Vagina (tissue), 2 donors: ENCODE data around the gene GABBR2. TPM values are rescaled to one million over a fixed set of nuclear protein-coding genes. Genes with fewer than 3 reads are reported as not detected.

Experiments
- DNase-seq, 2 donors: peaks; one replicate each; pipeline ENCODE4 v3.0.0-alpha.2; 2017; ENCODE audit errors: extremely low spot score in 2 of 2
- H3K27ac ChIP-seq: fragments of 200-600 bp; sonication (generic); one replicate; pipeline ENCODE4 v1.5.1; 2019
- H3K27me3 ChIP-seq: fragments of 200-600 bp; sonication (generic); one replicate; pipeline ENCODE4 v1.5.1; 2019
- H3K36me3 ChIP-seq, 2 donors: fragments of 200-600 bp; sonication (generic); one replicate each; pipeline ENCODE4 v1.5.1; 2017 to 2019
- H3K4me1 ChIP-seq: fragments of 200-600 bp; sonication (generic); one replicate; pipeline ENCODE4 v1.5.1; 2019
- H3K4me3 ChIP-seq, 2 donors: fragments of 200-600 bp; sonication (generic); 1 replicate in 1 of 2; 2 replicates in 1 of 2; pipeline ENCODE4 v1.5.1; 2016 to 2019
- H3K9me3 ChIP-seq: fragments of 200-600 bp; sonication (generic); one replicate; pipeline ENCODE4 v1.5.1; 2019
- POLR2A ChIP-seq, 2 donors: fragments of 450-650 bp; IDR thresholded peaks; one replicate each; pipeline ENCODE4 v1.6.1; 2017; ENCODE audit warnings: antibody characterized with exemption in 2 of 2, mild to moderate bottlenecking in 2 of 2, moderate library complexity in 2 of 2
- POLR2AphosphoS5 ChIP-seq, 2 donors: sonication (generic); formaldehyde crosslinking; IDR thresholded peaks; one replicate each; pipeline ENCODE4 v1.9.0; 2017; ENCODE audit warnings: antibody characterized with exemption in 2 of 2, mild to moderate bottlenecking in 2 of 2, low read depth in 1 of 2; ENCODE audit not compliant: insufficient read depth in 1 of 2
- intact Hi-C: fragments of 100-400 bp; cut with DNase I; formaldehyde crosslinking; loops from one replicate; pipeline ENCODE4 v1.15.1; 2023
- total RNA-seq: library from RNA; depleted of rRNA; stranded (reverse); fragments of >200 nt; gene quantifications from one replicate; pipeline ENCODE4 v1.2.3, GENCODE V29; 2016
- TF ChIP-seq, protein P1 (sequence below), 3 experiments: fragments of 450-650 bp in 2 of 3; fragments of 200-600 bp in 1 of 3; sonication (generic) in 1 of 3; IDR thresholded peaks; one replicate each; pipeline ENCODE4 v1.5.1; 2017 to 2019; ENCODE audit warnings: antibody characterized with exemption in 3 of 3, mild to moderate bottlenecking in 2 of 3, moderate library complexity in 2 of 3

The GABBR2 gene
- total RNA-seq, 1 donor from 2014 or later = not detected

DNA sequence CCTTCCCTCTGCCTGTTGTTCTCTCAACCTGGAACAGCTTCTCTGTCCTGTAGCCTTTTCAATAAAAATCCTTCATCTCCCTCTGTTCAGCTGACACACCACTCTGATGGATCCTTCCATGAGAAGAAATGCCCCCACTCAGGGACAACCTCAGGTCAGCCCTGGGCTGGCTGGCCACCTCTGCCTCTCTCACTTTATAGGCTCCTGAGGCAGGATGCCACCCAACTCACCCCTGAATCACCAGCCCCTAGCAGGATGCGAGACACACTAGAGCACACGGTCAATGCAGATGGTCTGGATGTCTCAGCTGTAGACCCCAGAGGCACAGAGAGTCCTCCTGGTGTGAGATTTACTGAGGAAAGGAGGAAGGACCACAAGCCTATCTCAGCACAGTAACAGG, 93.8 kb downstream of the GABBR2 start:
- intact Hi-C loops = no loop called here
- H3K4me3 ChIP-seq = no peak overlapping the region
- DNase-seq = no peak
- TF ChIP-seq POLR2A (IDR thresholded peaks at IDR 0.05) = no peak
- H3K9me3 ChIP-seq = no peaks in the 10 kb centered on the region
- H3K27ac ChIP-seq = no peak overlapping the region
- H3K4me1 ChIP-seq = no peaks in the 10 kb centered on the region
- no peaks in the 10 kb centered on the region for H3K27me3 ChIP-seq
- H3K36me3 ChIP-seq = no peaks in the 10 kb centered on the region

DNA sequence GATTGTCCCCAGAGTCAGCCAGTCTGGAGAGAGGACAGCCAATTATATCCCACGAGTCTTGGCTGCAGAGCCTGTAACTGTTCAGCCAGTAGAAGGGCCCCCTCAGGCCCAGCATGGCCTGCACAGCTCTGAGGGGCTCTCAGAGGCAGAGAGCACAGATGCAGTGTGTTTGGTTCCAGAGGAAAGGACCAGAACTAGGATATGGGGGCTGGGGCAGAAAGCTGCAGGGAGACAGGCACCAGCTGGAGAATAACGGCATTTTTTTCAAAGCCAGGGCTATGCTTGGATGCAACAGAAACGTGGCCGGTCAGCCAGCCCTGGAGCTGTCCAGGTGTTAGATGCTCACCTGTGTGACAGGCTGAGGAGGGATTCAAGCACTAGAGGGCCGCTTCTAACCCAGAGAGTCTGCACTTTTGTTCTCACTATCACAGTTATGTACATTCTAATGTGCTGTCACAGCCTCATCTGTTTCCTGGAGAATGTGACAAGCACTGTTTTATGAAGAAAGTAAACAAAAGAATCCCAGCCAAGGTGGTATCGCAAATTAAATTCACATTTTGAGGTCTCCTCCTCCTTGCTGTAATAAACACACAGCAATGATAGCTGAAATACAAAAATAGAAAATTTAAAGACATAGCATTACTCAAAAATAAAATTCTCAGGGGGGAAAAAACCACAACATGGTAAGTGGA, 96.5 kb downstream of the GABBR2 start:
- H3K9me3 ChIP-seq = no peaks in the 10 kb centered on the region
- H3K27ac ChIP-seq = no peak overlapping the region
- H3K4me1 ChIP-seq = no peaks in the 10 kb centered on the region
- H3K4me3 ChIP-seq = no peak overlapping the region
- intact Hi-C loops = no loop called here
- TF ChIP-seq POLR2AphosphoS5 (IDR thresholded peaks at IDR 0.05; ENCODE audit: insufficient read depth in 1 of 2, low read depth in 1 of 2) = no peak
- TF ChIP-seq, protein P1, sequence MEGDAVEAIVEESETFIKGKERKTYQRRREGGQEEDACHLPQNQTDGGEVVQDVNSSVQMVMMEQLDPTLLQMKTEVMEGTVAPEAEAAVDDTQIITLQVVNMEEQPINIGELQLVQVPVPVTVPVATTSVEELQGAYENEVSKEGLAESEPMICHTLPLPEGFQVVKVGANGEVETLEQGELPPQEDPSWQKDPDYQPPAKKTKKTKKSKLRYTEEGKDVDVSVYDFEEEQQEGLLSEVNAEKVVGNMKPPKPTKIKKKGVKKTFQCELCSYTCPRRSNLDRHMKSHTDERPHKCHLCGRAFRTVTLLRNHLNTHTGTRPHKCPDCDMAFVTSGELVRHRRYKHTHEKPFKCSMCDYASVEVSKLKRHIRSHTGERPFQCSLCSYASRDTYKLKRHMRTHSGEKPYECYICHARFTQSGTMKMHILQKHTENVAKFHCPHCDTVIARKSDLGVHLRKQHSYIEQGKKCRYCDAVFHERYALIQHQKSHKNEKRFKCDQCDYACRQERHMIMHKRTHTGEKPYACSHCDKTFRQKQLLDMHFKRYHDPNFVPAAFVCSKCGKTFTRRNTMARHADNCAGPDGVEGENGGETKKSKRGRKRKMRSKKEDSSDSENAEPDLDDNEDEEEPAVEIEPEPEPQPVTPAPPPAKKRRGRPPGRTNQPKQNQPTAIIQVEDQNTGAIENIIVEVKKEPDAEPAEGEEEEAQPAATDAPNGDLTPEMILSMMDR (IDR thresholded peaks at IDR 0.05) = no peak
- TF ChIP-seq POLR2A (IDR thresholded peaks at IDR 0.05) = no peak
- no peaks in the 10 kb centered on the region for H3K36me3 ChIP-seq
- H3K27me3 ChIP-seq = no peaks in the 10 kb centered on the region
- no peak for DNase-seq

DNA sequence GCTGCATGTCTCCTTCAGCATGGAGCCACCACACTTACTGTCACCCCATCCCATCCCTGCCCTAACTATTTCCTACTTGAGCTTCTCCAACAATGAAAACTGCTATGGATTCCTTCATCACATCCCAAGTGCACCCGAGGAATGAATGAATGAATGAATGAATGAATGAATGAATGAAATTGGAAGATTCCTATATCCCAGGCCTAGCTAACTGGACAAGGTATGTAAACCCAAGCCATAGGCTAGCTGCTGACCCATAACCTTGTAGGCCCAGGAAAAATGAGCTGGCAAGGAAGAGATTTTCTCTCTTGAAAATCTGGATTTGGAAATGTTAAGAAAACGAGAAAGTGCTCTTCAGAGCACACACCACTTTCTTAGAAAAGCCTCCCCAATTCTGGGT, 97.4 kb downstream of the GABBR2 start:
- TF ChIP-seq POLR2AphosphoS5 (IDR thresholded peaks at IDR 0.05; ENCODE audit: insufficient read depth in 1 of 2, low read depth in 1 of 2) = no peak
- Histone ChIP-seq H3K9me3 (no peaks in the 10 kb centered on the region), H3K36me3 (no peaks in the 10 kb centered on the region), H3K4me3 (no peak overlapping the region), H3K27ac (no peak overlapping the region), H3K4me1 (no peaks in the 10 kb centered on the region), H3K27me3 (no peaks in the 10 kb centered on the region)
- intact Hi-C loops = no loop called here
- DNase-seq = no peak

DNA sequence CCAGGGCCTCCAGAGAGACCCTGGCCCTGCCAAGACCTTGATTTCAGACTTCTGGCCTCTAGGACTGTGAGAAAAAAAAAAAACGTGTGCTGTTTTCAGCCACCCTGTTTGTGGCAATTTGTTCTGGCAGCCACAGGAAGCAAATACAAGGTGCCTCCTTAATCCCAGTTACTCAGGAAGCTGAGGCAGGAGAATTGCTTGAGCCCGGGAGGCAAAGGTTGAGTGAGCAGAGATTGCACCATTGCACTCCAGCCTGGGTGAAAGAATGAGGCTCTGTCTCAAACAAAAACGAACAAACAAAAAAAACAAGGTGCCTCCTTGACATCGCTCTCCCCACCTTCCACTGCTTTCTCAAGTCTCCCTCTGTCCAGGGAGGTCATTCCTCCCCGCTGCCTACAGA, 98.0 kb downstream of the GABBR2 start:
- intact Hi-C loops = no loop called here

DNA sequence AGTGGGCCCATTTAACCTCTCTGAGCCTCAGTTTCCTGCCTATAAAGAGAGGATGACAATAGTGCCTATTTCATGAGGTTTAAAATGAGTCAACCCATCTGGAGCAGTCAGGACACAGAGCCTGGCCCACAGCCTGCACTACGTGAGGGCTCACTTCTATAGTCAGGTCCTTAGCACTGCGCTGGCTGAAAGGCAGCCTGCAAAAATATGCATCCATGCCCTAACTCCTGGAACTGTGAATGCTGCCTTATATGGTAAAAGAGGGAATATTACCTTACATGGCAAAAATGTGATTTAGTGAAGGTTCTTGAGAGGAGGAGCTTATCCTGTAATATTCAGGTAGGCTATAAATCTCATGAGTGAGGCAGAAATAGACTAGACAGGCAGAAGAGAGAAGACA, 98.5 kb downstream of the GABBR2 start:
- no peak for DNase-seq
- no peaks in the 10 kb centered on the region for H3K27me3 ChIP-seq
- no peaks in the 10 kb centered on the region for H3K36me3 ChIP-seq
- H3K27ac ChIP-seq = no peak overlapping the region
- no peaks in the 10 kb centered on the region for H3K9me3 ChIP-seq
- H3K4me3 ChIP-seq = no peak overlapping the region
- intact Hi-C loops = no loop called here
- H3K4me1 ChIP-seq = no peaks in the 10 kb centered on the region
- TF ChIP-seq, protein P1 (IDR thresholded peaks at IDR 0.05) = no peak
- TF ChIP-seq POLR2AphosphoS5 (IDR thresholded peaks at IDR 0.05; ENCODE audit: insufficient read depth in 1 of 2, low read depth in 1 of 2) = no peak
- TF ChIP-seq POLR2A (IDR thresholded peaks at IDR 0.05) = no peak

More for the DNA sequence above, 98.0 kb downstream of the GABBR2 start:
- H3K4me1 ChIP-seq = no peaks in the 10 kb centered on the region
- no peak for DNase-seq
- H3K4me3 ChIP-seq = no peak overlapping the region
- H3K36me3 ChIP-seq = no peaks in the 10 kb centered on the region
- no peaks in the 10 kb centered on the region for H3K27me3 ChIP-seq
- H3K9me3 ChIP-seq = no peaks in the 10 kb centered on the region
- H3K27ac ChIP-seq = no peak overlapping the region
- TF ChIP-seq, protein P1 (IDR thresholded peaks at IDR 0.05) = no peak
- no peak for TF ChIP-seq POLR2AphosphoS5 (IDR thresholded peaks at IDR 0.05; ENCODE audit: insufficient read depth in 1 of 2, low read depth in 1 of 2)
- TF ChIP-seq POLR2A (IDR thresholded peaks at IDR 0.05) = no peak

DNA sequence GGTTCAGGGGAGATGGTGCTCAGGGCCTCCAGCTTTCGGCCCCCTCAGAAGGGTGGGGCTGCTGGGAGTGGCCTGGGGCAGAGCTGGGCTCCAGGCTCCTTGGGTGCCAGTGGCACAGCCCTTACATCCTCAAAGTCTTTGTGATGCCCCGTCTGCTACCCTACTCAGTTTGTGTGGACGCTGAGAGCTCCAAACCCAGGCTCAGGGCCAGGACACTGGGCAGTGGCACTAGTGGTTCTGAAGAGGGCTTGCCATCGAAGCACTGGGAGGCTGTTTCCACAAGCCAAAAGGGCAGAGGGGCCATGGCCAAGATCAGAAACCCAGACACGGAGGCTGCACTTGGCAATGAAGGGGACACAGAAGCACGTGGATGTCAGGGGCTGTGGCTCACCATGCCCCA, 99.1 kb downstream of the GABBR2 start:
- intact Hi-C loops = no loop called here
- no peak overlapping the region for H3K4me3 ChIP-seq
- no peak overlapping the region for H3K27ac ChIP-seq
- DNase-seq = no peak
- H3K36me3 ChIP-seq = no peaks in the 10 kb centered on the region
- H3K27me3 ChIP-seq = no peaks in the 10 kb centered on the region
- no peaks in the 10 kb centered on the region for H3K4me1 ChIP-seq
- TF ChIP-seq, protein P1 (IDR thresholded peaks at IDR 0.05) = no peak
- no peak for TF ChIP-seq POLR2AphosphoS5 (IDR thresholded peaks at IDR 0.05; ENCODE audit: insufficient read depth in 1 of 2, low read depth in 1 of 2)
- TF ChIP-seq POLR2A (IDR thresholded peaks at IDR 0.05) = no peak
- no peaks in the 10 kb centered on the region for H3K9me3 ChIP-seq
